Progenitor cell of endocrine pancreas (in vitro differentiated cells): ENCODE data around the gene SHISAL2B. TPM values are rescaled to one million over a fixed set of nuclear protein-coding genes. Genes with fewer than 3 reads are reported as not detected.

Experiments used
- DNase-seq: peaks from one replicate; pipeline ENCODE4 v3.0.0; 2021; ENCODE audit warnings: low spot score; ENCODE audit not compliant: unreplicated experiment
- H3K27ac Mint-ChIP-seq: 2 replicates; pipeline ENCODE4 v1.8.0; 2021; ENCODE audit warnings: mild to moderate bottlenecking, moderate library complexity, mixed read lengths
- H3K27me3 Mint-ChIP-seq: 2 replicates; pipeline ENCODE4 v1.8.0; 2021; ENCODE audit warnings: mixed read lengths
- H3K36me3 Mint-ChIP-seq: 2 replicates; pipeline ENCODE4 v1.8.0; 2022; ENCODE audit warnings: mixed read lengths; ENCODE audit not compliant: insufficient read depth
- H3K4me1 Mint-ChIP-seq: 2 replicates; pipeline ENCODE4 v1.8.0; 2021; ENCODE audit warnings: low read depth, mixed read lengths
- H3K4me3 Mint-ChIP-seq: 2 replicates; pipeline ENCODE4 v1.8.0; 2021; ENCODE audit warnings: low read depth, mild to moderate bottlenecking, moderate library complexity, mixed read lengths
- H3K9me3 Mint-ChIP-seq: 2 replicates; pipeline ENCODE4 v1.8.0; 2021; ENCODE audit warnings: low read depth, mixed read lengths
- CTCF ChIP-seq: fragments of 200-600 bp; sonication (generic); IDR thresholded peaks from one replicate; pipeline ENCODE4 v1.5.0; 2021; ENCODE audit warnings: antibody characterized with exemption, mild to moderate bottlenecking; ENCODE audit not compliant: unreplicated experiment
- total RNA-seq: library from RNA; stranded (reverse); gene quantifications from 2 replicates; pipeline ENCODE4 v1.2.1, GENCODE V29; 2021

The SHISAL2B gene
- total RNA-seq, 1 donor from 2014 or later = not detected

DNA sequence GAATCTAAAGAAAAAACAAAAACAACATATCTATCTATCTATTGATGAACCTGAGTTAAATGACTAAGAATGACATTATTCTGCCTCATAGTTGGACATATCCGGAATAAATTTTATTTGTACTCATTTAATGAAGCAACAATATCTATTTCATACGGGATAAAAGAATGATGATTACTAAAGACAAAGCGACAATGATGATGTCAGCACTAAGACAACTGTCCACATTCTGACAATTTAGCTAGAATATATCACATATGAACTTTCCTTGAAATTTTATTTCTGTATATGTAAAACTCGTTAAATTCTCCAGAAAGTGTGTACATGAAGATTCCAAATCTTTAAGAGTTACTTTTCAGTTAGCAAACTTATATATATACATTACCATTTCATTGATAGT, 23.2 kb upstream of the SHISAL2B start:
- H3K4me1 Mint-ChIP-seq = peaks cover 25% of the 10 kb centered on the region
- H3K4me3 Mint-ChIP-seq = no peak overlapping the region
- no peak for DNase-seq
- H3K27ac Mint-ChIP-seq = no peak overlapping the region
- TF ChIP-seq CTCF = no peak
- H3K27me3 Mint-ChIP-seq = peaks cover 18% of the 10 kb centered on the region
- no peaks in the 10 kb centered on the region for H3K36me3 Mint-ChIP-seq
- H3K9me3 Mint-ChIP-seq = no peaks in the 10 kb centered on the region

DNA sequence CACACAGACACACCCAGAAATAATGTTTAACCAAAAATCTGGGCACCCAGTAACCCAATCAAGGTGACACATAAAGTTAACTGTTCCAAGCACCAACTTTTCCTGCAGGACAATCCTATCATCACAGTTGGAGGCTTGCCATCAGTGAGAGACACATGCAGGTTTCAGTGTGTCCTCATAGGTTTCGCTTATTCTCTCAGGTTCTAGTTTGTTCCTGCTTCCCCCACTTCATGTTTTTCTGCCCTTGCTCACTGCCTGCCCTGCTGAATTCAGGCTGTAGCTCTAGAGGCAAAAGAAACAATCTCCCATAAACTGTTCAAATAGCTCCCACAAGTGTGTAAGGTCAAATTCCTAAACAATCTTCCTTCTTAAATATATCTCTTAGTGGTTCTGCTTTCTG, 20.0 kb upstream of the SHISAL2B start:
- Mint-ChIP-seq H3K36me3 (no peaks in the 10 kb centered on the region), H3K9me3 (no peaks in the 10 kb centered on the region), H3K27me3 (peaks cover 15% of the 10 kb centered on the region), H3K4me1 (peaks cover 18% of the 10 kb centered on the region), H3K27ac (no peak overlapping the region), H3K4me3 (no peak overlapping the region)
- no peak for DNase-seq
- TF ChIP-seq CTCF = no peak

DNA sequence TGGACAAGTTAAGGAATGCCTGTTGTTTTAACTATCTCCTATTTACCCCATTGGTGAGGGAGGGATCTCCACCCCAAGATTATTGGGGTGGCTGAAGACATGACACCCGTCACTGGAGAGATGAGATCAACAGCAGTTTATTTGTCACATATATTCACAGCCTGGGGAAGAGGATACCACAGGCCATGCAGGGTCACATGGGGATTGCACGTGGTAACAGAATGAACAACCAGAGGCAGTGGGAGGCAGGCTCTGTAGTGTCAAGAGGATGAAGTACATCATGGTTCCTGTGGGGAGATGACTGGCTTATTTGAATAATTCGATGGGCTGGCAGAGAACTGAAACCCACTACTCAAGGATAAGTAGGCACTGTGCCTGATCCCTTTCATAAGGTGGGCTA, 18.6 kb upstream of the SHISAL2B start:
- H3K4me1 Mint-ChIP-seq = peaks cover 6% of the 10 kb centered on the region
- no peak for DNase-seq
- H3K27ac Mint-ChIP-seq = no peak overlapping the region
- no peak overlapping the region for H3K4me3 Mint-ChIP-seq
- TF ChIP-seq CTCF = no peak
- H3K36me3 Mint-ChIP-seq = no peaks in the 10 kb centered on the region
- no peaks in the 10 kb centered on the region for H3K9me3 Mint-ChIP-seq
- peaks cover 19% of the 10 kb centered on the region for H3K27me3 Mint-ChIP-seq

DNA sequence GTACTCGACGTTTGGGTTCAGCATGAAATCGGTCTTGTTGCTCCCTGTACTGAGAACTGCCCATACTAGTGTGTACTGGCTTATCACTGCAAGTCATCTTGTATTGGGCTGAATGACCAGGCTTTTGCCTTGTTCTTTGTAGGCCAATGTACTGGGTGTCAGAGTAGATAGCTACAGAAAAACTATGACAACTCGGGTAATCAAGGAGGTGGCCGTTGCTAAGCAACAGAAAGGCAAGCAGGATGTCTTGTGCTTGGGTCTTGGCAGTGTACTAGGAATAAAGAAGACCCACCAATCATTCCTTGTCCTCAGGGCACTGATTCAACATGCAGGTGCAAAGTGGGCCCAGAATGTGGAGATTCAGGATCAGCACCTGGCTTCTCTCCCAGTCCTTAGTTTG, 11.9 kb upstream of the SHISAL2B start:
- no peak overlapping the region for H3K4me3 Mint-ChIP-seq
- H3K36me3 Mint-ChIP-seq = no peaks in the 10 kb centered on the region
- peaks cover 13% of the 10 kb centered on the region for H3K27me3 Mint-ChIP-seq
- no peak for TF ChIP-seq CTCF
- no peak for DNase-seq
- H3K4me1 Mint-ChIP-seq = no peaks in the 10 kb centered on the region
- H3K27ac Mint-ChIP-seq = no peak overlapping the region
- no peaks in the 10 kb centered on the region for H3K9me3 Mint-ChIP-seq

- TF ChIP-seq CTCF = no peak
- no peak for DNase-seq
- peaks cover 21% of the 10 kb centered on the region for H3K27me3 Mint-ChIP-seq
- H3K9me3 Mint-ChIP-seq = no peaks in the 10 kb centered on the region
- no peaks in the 10 kb centered on the region for H3K4me1 Mint-ChIP-seq
- H3K4me3 Mint-ChIP-seq = no peak overlapping the region
- H3K27ac Mint-ChIP-seq = no peak overlapping the region
- no peaks in the 10 kb centered on the region for H3K36me3 Mint-ChIP-seq
These were observed 10.0 kb upstream of the SHISAL2B start for GRCh38 chr5:64680289-64680688.

DNA sequence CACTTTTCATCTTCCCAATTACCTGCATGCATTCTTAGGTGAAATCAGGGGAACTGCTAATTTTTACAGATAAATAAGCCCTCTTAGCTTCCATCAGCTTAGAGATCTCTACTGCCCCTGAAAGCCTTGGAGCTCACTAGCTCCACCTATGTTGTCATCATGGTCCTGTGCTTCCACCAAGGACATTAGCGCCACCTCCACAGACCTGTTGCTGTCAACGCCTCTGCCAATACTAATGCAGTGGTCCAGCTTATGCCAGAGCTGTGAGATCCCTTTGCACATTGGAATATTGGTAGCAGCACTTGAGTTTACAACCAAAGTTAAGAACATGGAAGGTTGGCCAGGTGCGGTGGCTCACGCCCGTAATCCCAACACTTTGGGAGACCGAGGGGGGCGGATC, 7.7 kb upstream of the SHISAL2B start:
- H3K4me1 Mint-ChIP-seq = no peaks in the 10 kb centered on the region
- H3K27ac Mint-ChIP-seq = no peak overlapping the region
- no peak for TF ChIP-seq CTCF
- peaks cover 36% of the 10 kb centered on the region for H3K27me3 Mint-ChIP-seq
- H3K4me3 Mint-ChIP-seq = no peak overlapping the region
- H3K36me3 Mint-ChIP-seq = no peaks in the 10 kb centered on the region
- no peak for DNase-seq
- H3K9me3 Mint-ChIP-seq = no peaks in the 10 kb centered on the region
